DND-41 (cell line): ENCODE data around the gene IL1B.

Source experiments
- CTCF ChIP-seq: IDR thresholded peaks from 2 replicates; pipeline ENCODE4 v1.5.1; 2012; ENCODE audit warnings: borderline replicate concordance, low read length, moderate library complexity, mild to moderate bottlenecking; ENCODE audit not compliant: poor library complexity, severe bottlenecking; ENCODE audit errors: extremely low read depth
- EZH2 ChIP-seq: IDR thresholded peaks from 3 replicates; pipeline ENCODE4 v1.6.1; 2012; ENCODE audit warnings: borderline replicate concordance, low read depth, mild to moderate bottlenecking, moderate library complexity, low read length, inconsistent platforms; ENCODE audit not compliant: severe bottlenecking

GRCh38 chr2:112824694-112825085 is 11.9 kb downstream of the IL1B start:
- no peak for TF ChIP-seq CTCF
- TF ChIP-seq EZH2, result no peak
